GM18499 (cell line): ENCODE results near the gene FAM50B.

ENCODE experiments used
- ATAC-seq: cut with Tn5 transposase; IDR thresholded peaks from one replicate; pipeline ENCODE4 v1.9.1; 2021; ENCODE audit warnings: moderate number of reproducible peaks; ENCODE audit not compliant: insufficient read depth, unreplicated experiment

Gene FAM50B

GRCh38 chr6:3869632-3870527 is 20.7 kb downstream of the FAM50B start:
- no peak for ATAC-seq

DNA sequence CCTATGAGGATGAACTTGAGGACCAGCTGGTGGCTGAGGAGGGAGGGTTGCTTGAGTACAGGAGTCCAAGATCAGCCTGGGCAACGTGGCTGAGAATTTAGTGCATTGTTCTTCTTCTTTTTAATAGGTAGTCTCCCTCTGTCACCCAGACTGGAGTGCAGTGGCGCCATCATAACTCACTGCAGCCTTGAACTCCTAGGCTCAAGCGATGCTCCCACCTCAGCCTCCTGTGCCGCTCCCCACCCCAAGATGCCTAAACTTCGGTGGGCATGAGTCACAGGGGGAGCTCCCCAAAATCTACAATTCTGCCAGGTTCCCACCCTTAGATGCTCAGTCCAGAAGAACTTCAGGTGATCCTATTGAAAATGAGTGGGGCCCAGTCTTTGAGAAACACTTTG is 21.4 kb downstream of the FAM50B start:
- no peak for ATAC-seq

DNA sequence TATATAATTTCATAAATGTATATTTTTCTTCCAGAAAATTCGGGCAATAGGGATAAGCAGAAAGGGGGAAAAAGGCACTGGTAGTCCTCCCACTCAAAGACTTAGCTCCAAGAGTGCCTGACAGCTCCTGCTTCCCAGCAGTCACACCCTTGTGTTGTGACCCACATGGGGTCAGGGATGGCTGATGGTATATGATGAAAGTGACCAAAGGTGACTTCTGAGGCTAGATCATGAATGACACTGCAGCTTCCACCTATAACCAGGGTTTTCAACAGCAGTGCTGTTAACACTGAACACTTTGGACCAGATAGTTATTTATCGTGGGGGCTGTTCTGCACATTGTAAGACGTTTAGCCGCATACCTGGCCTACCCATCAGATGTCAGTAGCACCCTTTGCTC is 22.3 kb downstream of the FAM50B start:
- no peak for ATAC-seq

GRCh38 chr6:3871939-3872338 is 22.8 kb downstream of the FAM50B start:
- no peak for ATAC-seq

DNA sequence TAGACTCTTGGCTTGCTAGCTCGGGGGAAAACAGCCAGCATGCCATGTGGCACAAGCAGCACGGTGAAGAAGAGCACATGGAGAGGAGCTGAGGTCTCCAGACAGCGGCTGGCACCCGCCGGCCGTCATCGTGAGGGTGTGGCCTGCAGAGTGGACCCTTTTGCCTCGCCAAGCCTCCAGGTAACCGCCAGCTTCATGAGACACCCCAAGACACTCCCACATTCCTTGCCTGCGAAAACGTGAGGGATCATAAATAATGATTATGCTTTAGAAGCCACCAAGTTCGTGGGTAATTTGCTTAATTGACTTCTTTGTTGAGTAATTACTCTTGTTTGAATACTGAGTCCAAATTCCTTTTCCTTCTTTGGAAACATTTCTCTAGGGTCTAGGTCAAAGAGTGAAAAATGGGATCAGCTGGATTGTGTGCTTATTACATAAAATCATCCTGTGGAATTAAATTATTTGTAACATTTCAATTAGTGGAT is 23.2 kb downstream of the FAM50B start:
- ATAC-seq = no peak

GRCh38 chr6:3873051-3873450 is 23.9 kb downstream of the FAM50B start:
- ATAC-seq = no peak

GRCh38 chr6:3874069-3874468 is 24.9 kb downstream of the FAM50B start:
- ATAC-seq = no peak

DNA sequence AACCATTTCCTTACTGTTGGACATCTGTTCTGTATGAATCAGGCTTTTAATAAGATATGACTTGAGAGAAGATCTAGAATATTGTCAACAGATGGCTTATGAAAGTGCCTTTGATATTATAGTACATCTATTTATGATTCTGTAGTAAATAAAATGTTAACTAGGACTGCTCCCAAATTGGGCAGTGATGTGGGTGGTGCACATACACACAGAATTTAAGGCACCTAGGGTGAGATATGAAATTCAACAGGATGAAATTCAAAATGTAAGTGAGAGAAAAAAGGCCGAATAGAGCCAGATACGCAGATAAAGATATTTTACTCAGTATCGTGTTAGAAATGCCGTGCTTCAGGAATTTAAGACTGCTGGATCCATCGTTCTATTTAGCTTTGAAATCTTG is 26.3 kb downstream of the FAM50B start:
- ATAC-seq = no peak

DNA sequence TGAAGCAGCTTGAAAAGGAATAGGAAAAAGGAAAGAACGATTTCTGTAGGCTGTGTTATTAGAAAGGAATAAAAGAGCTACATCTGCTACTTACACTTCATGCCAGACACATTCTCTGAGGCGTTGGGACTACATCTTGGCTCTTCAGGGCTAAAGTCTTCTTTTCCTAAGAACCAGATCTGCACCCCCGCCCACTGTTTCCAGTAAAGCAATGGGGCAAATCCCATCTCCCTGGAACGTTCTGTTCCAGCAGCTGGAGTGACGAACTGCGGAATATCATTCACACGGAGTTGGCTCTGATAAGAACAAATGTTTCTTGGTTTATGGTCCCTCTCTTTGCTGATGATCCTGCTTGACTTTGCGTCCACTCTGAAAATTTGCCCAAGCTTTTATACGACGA is 26.9 kb downstream of the FAM50B start:
- no peak for ATAC-seq

GRCh38 chr6:3876866-3877265 is 27.7 kb downstream of the FAM50B start:
- ATAC-seq = no peak

DNA sequence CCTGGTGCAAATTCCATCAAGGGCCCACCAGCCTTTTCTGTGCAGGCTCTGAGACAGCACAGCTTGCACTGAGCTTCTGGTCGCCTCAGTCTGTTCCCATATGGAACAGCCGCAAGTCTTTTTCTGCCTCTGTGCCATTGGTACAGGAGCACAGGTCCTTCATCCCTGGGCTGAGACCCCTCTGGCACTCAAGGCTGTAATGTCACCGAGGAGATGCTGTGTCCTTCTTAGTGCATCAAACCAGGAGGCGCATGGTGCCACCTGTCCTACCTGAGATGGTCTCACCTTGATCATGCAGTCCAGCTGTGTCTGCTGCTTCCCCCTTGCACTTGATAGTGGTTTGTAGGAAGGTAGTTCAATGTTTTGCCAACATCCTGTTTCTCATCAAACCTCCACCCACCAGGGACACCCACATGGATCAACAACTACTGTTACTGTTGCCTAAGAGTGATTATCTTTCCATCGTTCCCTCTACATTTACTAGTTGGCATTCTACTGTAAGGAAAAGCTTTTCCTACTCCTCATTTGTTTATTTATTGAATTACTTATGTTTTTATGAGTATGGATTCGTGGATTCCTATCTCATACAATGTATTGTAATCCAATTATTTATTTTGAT is 29.0 kb downstream of the FAM50B start:
- ATAC-seq = no peak

DNA sequence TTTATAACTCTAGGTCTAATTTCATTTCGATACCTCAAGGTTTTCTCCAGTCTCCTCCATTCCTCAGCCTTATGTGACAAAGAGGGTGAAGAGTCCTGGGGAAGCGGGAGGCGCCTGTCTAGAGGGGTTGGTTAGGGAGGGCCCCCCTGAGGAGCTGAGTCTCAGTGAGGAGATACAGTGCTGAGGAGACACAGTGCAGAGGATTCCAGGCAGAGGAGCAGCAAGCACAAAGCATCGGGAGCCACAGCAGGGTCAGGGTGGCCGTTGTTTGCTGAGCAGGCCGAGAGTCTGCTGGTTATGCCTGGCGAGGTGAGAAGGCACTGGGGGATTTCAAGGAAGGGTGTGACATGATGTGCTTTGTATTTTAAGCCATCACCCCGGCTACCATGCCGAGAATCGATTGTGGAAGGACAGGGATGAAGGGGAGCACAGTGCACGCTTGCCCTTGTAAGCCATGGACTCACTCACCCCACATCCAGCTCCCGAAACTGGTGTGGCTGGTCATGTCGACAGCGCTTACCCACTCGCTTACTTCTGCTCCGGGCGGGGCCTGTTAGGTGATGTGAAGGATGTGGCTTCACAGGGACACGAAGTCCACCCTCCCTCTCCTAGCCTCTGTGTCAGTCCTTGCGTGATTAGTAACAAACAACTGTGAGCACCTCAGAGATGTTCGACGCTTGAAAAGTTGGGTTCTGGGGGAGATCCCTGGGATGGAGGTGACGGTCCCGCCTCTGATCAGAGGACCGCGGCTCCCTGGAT is 30.2 kb downstream of the FAM50B start:
- no peak for ATAC-seq

DNA sequence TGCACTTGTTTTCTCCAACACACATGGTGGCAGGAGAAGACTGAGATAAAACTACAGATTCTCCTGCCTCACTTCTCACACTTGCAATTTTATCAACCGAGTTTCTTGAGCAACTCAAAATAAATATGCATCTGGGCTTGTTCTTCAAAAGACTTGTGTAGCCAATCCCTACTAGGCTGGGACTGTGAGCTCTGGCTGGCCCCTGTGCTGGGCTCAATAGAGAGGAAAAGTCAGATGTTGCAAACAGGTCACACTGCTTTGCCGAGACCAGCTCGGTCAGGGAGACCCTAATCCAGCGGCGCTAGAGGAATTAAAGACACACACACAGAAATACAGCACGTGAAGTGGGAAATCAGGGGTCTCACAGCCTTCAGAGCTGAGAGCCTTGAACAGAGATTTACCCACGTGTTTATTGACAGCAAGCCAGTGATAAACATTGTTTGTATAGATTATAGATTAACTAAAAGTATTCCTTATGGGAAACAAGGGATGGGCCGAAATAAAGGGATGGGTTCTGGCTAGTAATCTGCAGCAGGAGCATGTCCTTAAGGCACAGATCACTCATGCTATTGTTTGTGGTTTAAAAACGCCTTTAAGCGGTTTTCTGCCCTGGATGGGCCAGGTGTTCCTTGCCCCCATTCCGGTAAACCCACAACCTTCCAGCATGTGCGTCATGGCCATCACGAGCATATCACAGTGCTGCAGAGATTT is 32.7 kb downstream of the FAM50B start:
- ATAC-seq = no peak

DNA sequence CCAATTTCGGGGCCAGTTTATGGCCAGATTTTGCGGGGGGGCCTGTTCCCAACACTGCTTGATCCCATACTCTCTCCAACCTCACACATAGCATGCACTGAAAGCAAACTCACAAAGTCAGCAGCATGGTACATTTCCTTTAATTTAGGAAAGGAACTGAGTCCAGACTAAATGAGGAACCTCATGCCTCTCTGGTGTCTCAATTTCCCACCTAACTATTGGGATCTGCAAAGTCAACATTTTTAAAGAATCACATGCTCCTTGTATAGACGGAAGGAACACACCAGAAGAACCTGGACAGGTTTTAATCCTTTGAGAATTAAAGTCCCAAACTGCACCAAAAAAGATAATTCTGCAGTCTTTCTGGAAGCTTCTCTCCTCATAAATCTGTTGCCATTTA is 33.3 kb downstream of the FAM50B start:
- ATAC-seq = no peak

DNA sequence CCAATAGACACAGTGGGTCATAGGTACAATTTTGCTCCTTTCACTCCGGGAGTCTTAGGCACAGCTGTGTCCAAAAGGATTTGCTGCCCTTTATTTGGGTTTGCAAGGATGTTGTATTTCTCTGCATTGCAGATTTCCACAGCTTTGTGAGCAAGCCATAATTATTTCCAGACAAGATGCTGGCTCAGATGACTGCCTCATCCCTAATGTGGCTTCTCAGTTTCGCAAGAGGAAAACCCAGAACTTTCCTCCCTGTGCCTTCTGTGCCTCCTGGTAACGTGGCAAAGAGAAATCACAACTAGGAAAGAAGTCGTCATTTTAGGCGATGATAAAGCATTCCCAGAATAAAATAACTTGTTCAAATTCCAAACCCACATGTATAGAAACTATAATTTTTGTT is 33.7 kb downstream of the FAM50B start:
- ATAC-seq = no peak

- no peak for ATAC-seq
Observed at GRCh38 chr6:3884007-3884745, 35.0 kb downstream of the FAM50B start.

DNA sequence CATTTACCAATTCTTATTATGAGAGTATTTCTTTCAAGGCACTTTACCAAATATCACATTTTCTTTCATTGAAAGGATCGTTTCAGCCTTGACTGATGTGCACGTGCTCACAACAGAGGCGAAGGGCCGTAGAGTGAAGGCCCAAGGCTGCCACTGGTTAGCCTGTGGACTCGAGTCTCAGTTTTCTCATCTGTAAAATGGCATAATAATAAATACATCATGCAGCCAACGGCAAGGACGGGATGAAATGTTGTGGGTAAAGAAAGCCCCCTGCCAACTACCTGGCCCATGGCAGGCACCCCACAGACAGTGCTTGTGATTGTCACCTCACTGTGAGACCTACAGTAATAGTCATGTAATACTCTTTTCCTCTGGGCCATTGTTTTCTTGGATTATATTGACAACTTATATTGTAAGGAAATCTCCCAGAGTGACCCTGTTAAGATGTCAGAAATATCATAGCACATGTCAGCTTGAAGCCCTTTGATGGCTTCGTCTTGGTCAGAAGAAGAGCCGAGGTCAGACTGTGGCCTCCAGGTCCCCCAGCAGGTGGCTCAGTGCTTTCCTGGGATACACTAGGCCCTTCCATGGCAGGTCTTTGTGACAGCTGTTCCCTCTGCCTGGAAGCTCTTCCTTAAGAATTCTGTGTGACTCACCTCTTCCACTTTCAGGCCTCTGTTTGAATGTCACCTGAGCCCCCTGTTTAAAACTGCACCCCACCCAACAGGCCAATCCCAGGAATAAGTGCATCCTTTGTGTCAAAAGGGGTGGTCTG is 36.3 kb downstream of the FAM50B start:
- ATAC-seq = no peak

DNA sequence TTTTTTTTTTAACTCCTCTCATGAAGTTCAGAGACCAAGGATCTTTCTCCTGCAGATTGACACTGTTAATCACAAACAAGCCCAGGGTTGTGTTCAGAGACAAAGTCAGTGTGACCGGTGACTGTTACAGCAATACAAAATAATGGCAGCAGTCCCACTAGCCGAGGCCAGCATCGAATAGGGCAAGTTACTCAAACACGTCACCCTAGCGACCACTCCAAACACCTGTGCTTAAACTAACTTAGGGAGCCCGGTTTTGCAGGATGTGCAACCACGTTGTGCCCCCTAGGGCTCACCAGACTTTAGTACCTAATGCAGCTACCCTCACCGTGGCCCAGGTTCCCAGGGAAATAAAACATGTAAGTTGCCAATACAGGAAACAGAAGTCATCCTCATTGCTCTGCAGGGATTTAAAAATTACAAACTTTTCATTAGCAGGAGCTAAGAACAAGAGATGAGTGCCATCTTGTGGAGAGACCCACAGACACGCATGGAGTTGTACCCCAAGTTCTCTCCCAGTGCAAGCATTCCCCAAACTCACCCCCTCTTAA is 38.1 kb downstream of the FAM50B start:
- no peak for ATAC-seq
